Fibroblast of lung (primary cell): ENCODE measurements around the gene ADAMTS14. TPM values are rescaled to one million over a fixed set of nuclear protein-coding genes. Genes with fewer than 3 reads are reported as not detected.

Experiments
- DNase-seq, 2 donors: peaks; one replicate each; pipeline versions ENCODE4 v3.0.0 to v3.0.0-alpha.2; 2010; ENCODE audit warnings: low read depth in 2 of 2
- H2AFZ ChIP-seq: 2 replicates; pipeline ENCODE4 v1.5.1; 2012; ENCODE audit warnings: low read length, control low read depth, inconsistent platforms
- H3K27ac ChIP-seq: 2 replicates; pipeline ENCODE4 v1.5.1; 2011; ENCODE audit warnings: low read length, control low read depth; ENCODE audit not compliant: insufficient read depth
- H3K27me3 ChIP-seq: 2 replicates; pipeline ENCODE4 v1.5.1; 2011; ENCODE audit warnings: mild to moderate bottlenecking, low read length; ENCODE audit not compliant: control insufficient read depth, insufficient read depth
- H3K36me3 ChIP-seq: 2 replicates; pipeline ENCODE4 v1.5.1; 2011; ENCODE audit warnings: low read length; ENCODE audit not compliant: control insufficient read depth, insufficient read depth
- H3K4me1 ChIP-seq: 2 replicates; pipeline ENCODE4 v1.5.1; 2011; ENCODE audit warnings: low read length; ENCODE audit not compliant: control insufficient read depth, insufficient read depth; ENCODE audit errors: extremely low read depth
- H3K4me2 ChIP-seq: 2 replicates; pipeline ENCODE4 v1.5.1; 2011; ENCODE audit warnings: low read length, control low read depth; ENCODE audit not compliant: insufficient read depth; ENCODE audit errors: extremely low read depth
- H3K4me3 ChIP-seq, 4 experiments: fragments of 200-600 bp in 1 of 4; sonication (generic) in 1 of 4; replicated peaks in 1 of 4; 2 replicates each; pipeline ENCODE4 v1.5.1; 2011 to 2016; ENCODE audit warnings: low read length in 4 of 4, low read depth in 3 of 4, mild to moderate bottlenecking in 3 of 4, control low read depth in 2 of 4, inconsistent platforms in 1 of 4, mixed read lengths in 1 of 4; ENCODE audit not compliant: insufficient read depth in 1 of 4; ENCODE audit errors: control extremely low read depth in 1 of 4
- H3K79me2 ChIP-seq: 2 replicates; pipeline ENCODE4 v1.5.1; 2012; ENCODE audit warnings: mild to moderate bottlenecking, low read length, inconsistent platforms; ENCODE audit not compliant: control insufficient read depth, insufficient read depth
- H3K9ac ChIP-seq: 2 replicates; pipeline ENCODE4 v1.5.1; 2011; ENCODE audit warnings: mild to moderate bottlenecking, low read length, control low read depth; ENCODE audit not compliant: insufficient read depth
- H3K9me3 ChIP-seq: 2 replicates; pipeline ENCODE4 v1.5.1; 2012; ENCODE audit warnings: low read depth, low read length; ENCODE audit not compliant: control insufficient read depth, insufficient read depth
- H4K20me1 ChIP-seq: 2 replicates; pipeline ENCODE4 v1.5.1; 2011; ENCODE audit warnings: low read length; ENCODE audit not compliant: control insufficient read depth, insufficient read depth; ENCODE audit errors: extremely low read depth
- CTCF ChIP-seq, 2 donors: IDR thresholded peaks in 1 of 2; conservative IDR thresholded peaks in 1 of 2; 1 replicate in 1 of 2; 2 replicates in 1 of 2; pipeline ENCODE4 v1.5.1; 2011 to 2012; ENCODE audit warnings: low read length in 2 of 2, control low read depth in 1 of 2, inconsistent platforms in 1 of 2, low read depth in 1 of 2, mild to moderate bottlenecking in 1 of 2
- EZH2 ChIP-seq: IDR thresholded peaks from 2 replicates; pipeline ENCODE4 v1.5.1; 2012; ENCODE audit warnings: low read length, control low read depth, mild to moderate bottlenecking; ENCODE audit errors: missing control alignments
- polyA plus RNA-seq, 2 donors: library from polyadenylated mRNA; depleted of rRNA in 1 of 2; stranded (reverse) in 1 of 2; unstranded in 1 of 2; fragments of >200 nt; gene quantifications; 2 replicates each; pipeline ENCODE4 v1.2.1, GENCODE V29; 2011 to 2012; ENCODE audit warnings: missing spikeins in 1 of 2
- total RNA-seq: library from RNA; depleted of rRNA; stranded (reverse); fragments of >200 nt; gene quantifications from 2 replicates; pipeline ENCODE4 v1.2.1, GENCODE V29; 2014

The ADAMTS14 gene
- total and polyA plus RNA-seq, 2 donors (not counting 1 experiment from before 2014, with no cell fraction given): 4.1 to 6.2 TPM

GRCh38 chr10:70773965-70774809 is 101.9 kb downstream of the ADAMTS14 start:
- Histone ChIP-seq H3K9me3 (no peaks in the 10 kb centered on the region), H3K9ac (no peak overlapping the region), H4K20me1 (no peaks in the 10 kb centered on the region), H3K36me3 (no peaks in the 10 kb centered on the region), H3K27ac (no peak overlapping the region), H3K79me2 (no peaks in the 10 kb centered on the region), H2AFZ (no peak overlapping the region), H3K4me3 (no peak overlapping the region), H3K27me3 (peaks cover 8% of the 10 kb centered on the region), H3K4me2 (no peak overlapping the region), H3K4me1 (no peaks in the 10 kb centered on the region)
- no peak for DNase-seq
- TF ChIP-seq CTCF (conservative IDR thresholded peaks at IDR 0.05 in 1 of 2, IDR thresholded peaks at IDR 0.05 in 1 of 2; ENCODE audit: low read depth in 1 of 2, low read length in 2 of 2) (no peak), EZH2 (no peak)

- no peak for DNase-seq
- TF ChIP-seq CTCF (conservative IDR thresholded peaks at IDR 0.05 in 1 of 2, IDR thresholded peaks at IDR 0.05 in 1 of 2; ENCODE audit: low read depth in 1 of 2, low read length in 2 of 2) (no peak), EZH2 (no peak)
These were observed 102.7 kb downstream of the ADAMTS14 start for GRCh38 chr10:70774810-70775678.

More at GRCh38 chr10:70774810-70775678, 102.7 kb downstream of the ADAMTS14 start:
- Histone ChIP-seq H3K9ac (no peak overlapping the region), H3K79me2 (no peaks in the 10 kb centered on the region), H3K36me3 (no peaks in the 10 kb centered on the region), H3K9me3 (no peaks in the 10 kb centered on the region), H4K20me1 (no peaks in the 10 kb centered on the region), H3K27me3 (peaks cover 8% of the 10 kb centered on the region), H3K4me2 (no peak overlapping the region), H3K4me1 (no peaks in the 10 kb centered on the region), H3K27ac (no peak overlapping the region), H2AFZ (no peak overlapping the region), H3K4me3 (no peak overlapping the region)
